HL-60 (cell line): Measurements from ENCODE around the gene MRGPRG.

Experiments used
- CTCF ChIP-seq: IDR thresholded peaks from one replicate; pipeline ENCODE4 v1.5.1; 2011; ENCODE audit warnings: low read length, control low read depth, inconsistent platforms; ENCODE audit not compliant: insufficient read depth
- GABPA ChIP-seq: IDR thresholded peaks from 2 replicates; pipeline ENCODE4 v1.6.1; 2012; ENCODE audit warnings: low read depth
- POLR2AphosphoS5 ChIP-seq: IDR thresholded peaks from 2 replicates; pipeline ENCODE4 v1.6.1; 2012; ENCODE audit warnings: low read depth
- REST ChIP-seq: IDR thresholded peaks from 2 replicates; pipeline ENCODE4 v1.6.1; 2012; ENCODE audit warnings: low read depth; ENCODE audit not compliant: insufficient replicate concordance

DNA sequence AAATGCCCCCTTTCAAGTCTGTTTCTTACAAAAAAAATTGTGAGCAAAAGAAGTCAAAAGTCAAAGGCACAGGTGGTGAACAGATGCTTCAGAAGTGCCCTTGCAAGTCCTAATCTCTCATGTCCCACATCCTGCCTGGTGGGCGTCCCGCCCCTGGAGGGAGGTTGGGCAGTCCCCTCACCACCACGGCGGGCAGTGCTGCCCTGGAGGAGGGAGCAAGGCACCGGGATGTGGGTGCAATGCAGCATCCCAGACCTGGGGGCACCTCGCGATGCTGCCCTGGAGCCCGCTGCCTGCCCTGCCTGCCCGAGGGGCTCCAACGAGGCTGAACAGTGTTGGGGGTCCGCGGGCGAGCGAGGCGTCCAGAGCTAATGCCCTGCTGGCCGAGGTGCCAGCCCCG lies 15.9 kb downstream of the MRGPRG start:
- no peak for TF ChIP-seq POLR2AphosphoS5
- TF ChIP-seq CTCF = no peak
- no peak for TF ChIP-seq REST
- TF ChIP-seq GABPA = no peak
